GM12891 (cell line): ENCODE measurements around the gene POFUT2.

Experiments
- DNase-seq: peaks from one replicate; pipeline ENCODE4 v3.0.0; 2011; ENCODE audit warnings: low spot score; ENCODE audit not compliant: insufficient read length
- FAIRE-seq: peaks from 2 replicates; lab custom pipeline; 2011; peaks lifted over from hg19 to GRCh38; lab: Jason Lieb, UNC
- PAX5 ChIP-seq: IDR thresholded peaks from 2 replicates; pipeline ENCODE4 v1.6.1; 2011; ENCODE audit warnings: low read length, moderate library complexity, mild to moderate bottlenecking; ENCODE audit not compliant: insufficient read depth, severe bottlenecking
- POLR2A ChIP-seq: IDR thresholded peaks from 2 replicates; pipeline ENCODE4 v1.6.1; 2011; ENCODE audit warnings: low read depth, low read length, control low read depth
- POLR2AphosphoS5 ChIP-seq: IDR thresholded peaks from 2 replicates; pipeline ENCODE4 v1.6.1; 2011; ENCODE audit warnings: low read depth, low read length, control low read depth
- POU2F2 ChIP-seq: IDR thresholded peaks from 2 replicates; pipeline ENCODE4 v1.6.1; 2011; ENCODE audit warnings: low read depth, mild to moderate bottlenecking, control low read depth, low read length, moderate library complexity
- SPI1 ChIP-seq: IDR thresholded peaks from 2 replicates; pipeline ENCODE4 v1.6.1; 2011; ENCODE audit warnings: low read depth, low read length, control low read depth
- TAF1 ChIP-seq: IDR thresholded peaks from 2 replicates; pipeline ENCODE4 v1.6.1; 2011; ENCODE audit warnings: low read depth, low read length, control low read depth

Gene POFUT2

GRCh38 chr21:45225741-45226327 is 61.9 kb downstream of the POFUT2 start:
- DNase-seq (no peak), FAIRE-seq (no peak)
- TF ChIP-seq POLR2AphosphoS5 (no peak), PAX5 (no peak), TAF1 (no peak), POU2F2 (no peak), SPI1 (no peak), POLR2A (no peak)

- DNase-seq (no peak), FAIRE-seq (no peak)
- TF ChIP-seq POLR2A (no peak), POU2F2 (no peak), PAX5 (no peak), SPI1 (no peak), TAF1 (no peak), POLR2AphosphoS5 (no peak)
Observed at GRCh38 chr21:45225041-45225740, 62.5 kb downstream of the POFUT2 start.

GRCh38 chr21:45224189-45224938 is 63.3 kb downstream of the POFUT2 start:
- DNase-seq (no peak), FAIRE-seq (no peak)
- TF ChIP-seq POU2F2 (no peak), PAX5 (no peak), TAF1 (no peak), POLR2A (no peak), SPI1 (no peak), POLR2AphosphoS5 (no peak)

GRCh38 chr21:45223236-45224185 is 64.2 kb downstream of the POFUT2 start:
- no peak for TF ChIP-seq SPI1
- TF ChIP-seq TAF1, result no peak
- no peak for TF ChIP-seq PAX5
- no peak for TF ChIP-seq POU2F2
- no peak for DNase-seq
- no peak for FAIRE-seq

- FAIRE-seq (no peak), DNase-seq (no peak)
Observed at GRCh38 chr21:45222001-45222400, 65.7 kb downstream of the POFUT2 start.

GRCh38 chr21:45220714-45221490 is 66.8 kb downstream of the POFUT2 start:
- DNase-seq (no peak), FAIRE-seq (no peak)
- TF ChIP-seq SPI1 (no peak), POLR2AphosphoS5 (no peak), PAX5 (no peak)

More at GRCh38 chr21:45222001-45222400, 65.7 kb downstream of the POFUT2 start:
- TF ChIP-seq POU2F2, result no peak
- TF ChIP-seq PAX5, result no peak
- no peak for TF ChIP-seq POLR2A
- no peak for TF ChIP-seq POLR2AphosphoS5
- no peak for TF ChIP-seq TAF1
- no peak for TF ChIP-seq SPI1

GRCh38 chr21:45220071-45220481 is 67.6 kb downstream of the POFUT2 start:
- TF ChIP-seq PAX5 (no peak), POU2F2 (no peak), POLR2A (no peak), TAF1 (no peak)
- DNase-seq, result no peak
- FAIRE-seq, result no peak

- no peak for DNase-seq
- TF ChIP-seq PAX5, result no peak
- TF ChIP-seq POU2F2, result no peak
- TF ChIP-seq SPI1, result no peak
- TF ChIP-seq POLR2A, result no peak
- no peak for TF ChIP-seq POLR2AphosphoS5
- no peak for TF ChIP-seq TAF1
- FAIRE-seq, result no peak
Observed at GRCh38 chr21:45219517-45219916, 68.2 kb downstream of the POFUT2 start.

- no peak for TF ChIP-seq POLR2AphosphoS5
- no peak for TF ChIP-seq TAF1
- TF ChIP-seq SPI1, result no peak
- TF ChIP-seq POLR2A, result no peak
- no peak for TF ChIP-seq PAX5
- no peak for TF ChIP-seq POU2F2
- FAIRE-seq (no peak), DNase-seq (no peak)
Observed at GRCh38 chr21:45217010-45217409, 70.7 kb downstream of the POFUT2 start.
